SK-N-MC (cell line): ENCODE measurements around the gene VGLL4.

ENCODE experiments used
- EZH2 ChIP-seq: fragments of 200-600 bp; sonication (generic); IDR thresholded peaks from one replicate; pipeline ENCODE4 v1.6.1; 2017; ENCODE audit warnings: antibody characterized with exemption
- FOXP2 ChIP-seq: optimal IDR thresholded peaks from 2 replicates; pipeline ENCODE3; 2011; ENCODE audit warnings: mild to moderate bottlenecking, moderate library complexity; ENCODE audit not compliant: insufficient read depth; ENCODE audit errors: extremely low read length, control extremely low read depth
- POLR2AphosphoS5 ChIP-seq: IDR thresholded peaks from 2 replicates; pipeline ENCODE4 v1.6.1; 2012; ENCODE audit warnings: mild to moderate bottlenecking, low read depth, low read length, borderline replicate concordance

GRCh38 chr3:11522953-11523571 lies 120.7 kb downstream of the VGLL4 start:
- no peak for TF ChIP-seq EZH2
- TF ChIP-seq POLR2AphosphoS5, result no peak
- no peak for TF ChIP-seq FOXP2
